H9 (cell line): ENCODE results near the gene ISYNA1. TPM values are rescaled to one million over a fixed set of nuclear protein-coding genes. Genes with fewer than 3 reads are reported as not detected.

Experiments
- DNase-seq: peaks from one replicate; pipeline ENCODE4 v3.0.0-alpha.2; 2017
- H2AFZ ChIP-seq: one replicate; pipeline ENCODE4 v1.6.1; 2013; ENCODE audit warnings: mild to moderate bottlenecking, low read length, control low read depth, moderate library complexity
- H2AK5ac ChIP-seq: 2 replicates; pipeline ENCODE4 v1.6.1; 2013; ENCODE audit warnings: low read length, control low read depth, mixed read lengths; ENCODE audit not compliant: insufficient read length
- H2BK120ac ChIP-seq: one replicate; pipeline ENCODE4 v1.6.1; 2013; ENCODE audit warnings: low read depth, mild to moderate bottlenecking, low read length, control low read depth, inconsistent platforms; ENCODE audit not compliant: poor library complexity, severe bottlenecking
- H2BK12ac ChIP-seq: 2 replicates; pipeline ENCODE4 v1.6.1; 2013; ENCODE audit warnings: low read length, control low read depth, mixed read lengths, low read depth; ENCODE audit not compliant: insufficient read length
- H2BK15ac ChIP-seq: 2 replicates; pipeline ENCODE4 v1.6.1; 2013; ENCODE audit warnings: low read depth, low read length, control low read depth
- H2BK20ac ChIP-seq: one replicate; pipeline ENCODE4 v1.6.1; 2013; ENCODE audit warnings: low read depth, mild to moderate bottlenecking, low read length, control low read depth, inconsistent platforms; ENCODE audit not compliant: poor library complexity, severe bottlenecking
- H2BK5ac ChIP-seq: 2 replicates; pipeline ENCODE4 v1.6.1; 2013; ENCODE audit warnings: low read length, control low read depth, mixed read lengths; ENCODE audit not compliant: insufficient read length
- H3K14ac ChIP-seq: 2 replicates; pipeline ENCODE4 v1.6.1; 2013; ENCODE audit warnings: low read length, control low read depth; ENCODE audit not compliant: insufficient read depth
- H3K18ac ChIP-seq: 2 replicates; pipeline ENCODE4 v1.6.1; 2013; ENCODE audit warnings: low read depth, mild to moderate bottlenecking, mixed read lengths, low read length, control low read depth; ENCODE audit not compliant: insufficient read length
- H3K23ac ChIP-seq: 2 replicates; pipeline ENCODE4 v1.6.1; 2013; ENCODE audit warnings: low read length, control low read depth, mixed read lengths, low read depth; ENCODE audit not compliant: insufficient read length
- H3K23me2 ChIP-seq: 2 replicates; pipeline ENCODE4 v1.6.1; 2013; ENCODE audit warnings: low read depth, mild to moderate bottlenecking, mixed read lengths, low read length, control low read depth; ENCODE audit not compliant: insufficient read length, poor library complexity, severe bottlenecking
- H3K27ac ChIP-seq: 2 replicates; pipeline ENCODE4 v1.5.1; 2013; ENCODE audit warnings: low read length, control low read depth, mixed read lengths, low read depth; ENCODE audit not compliant: insufficient read length
- H3K27me3 ChIP-seq: 2 replicates; pipeline ENCODE4 v1.6.1; 2013; ENCODE audit warnings: low read length, control low read depth, inconsistent platforms; ENCODE audit not compliant: insufficient read depth
- H3K4ac ChIP-seq: 2 replicates; pipeline ENCODE4 v1.6.1; 2013; ENCODE audit warnings: low read depth, mild to moderate bottlenecking, control low read depth, inconsistent platforms, low read length, moderate library complexity
- H3K4me1 ChIP-seq: 2 replicates; pipeline ENCODE4 v1.6.1; 2013; ENCODE audit warnings: low read length, control low read depth, inconsistent platforms; ENCODE audit not compliant: insufficient read depth
- H3K4me2 ChIP-seq: 2 replicates; pipeline ENCODE4 v1.6.1; 2013; ENCODE audit warnings: low read length, control low read depth, mixed read lengths; ENCODE audit not compliant: insufficient read length, insufficient read depth
- H3K56ac ChIP-seq: 2 replicates; pipeline ENCODE4 v1.6.1; 2013; ENCODE audit warnings: low read depth, mild to moderate bottlenecking, mixed read lengths, low read length, control low read depth; ENCODE audit not compliant: insufficient read length
- H3K79me1 ChIP-seq: 2 replicates; pipeline ENCODE4 v1.6.1; 2013; ENCODE audit warnings: low read depth, mild to moderate bottlenecking, moderate library complexity, low read length, control low read depth, inconsistent platforms; ENCODE audit not compliant: insufficient read depth, poor library complexity, severe bottlenecking
- H3K79me2 ChIP-seq: 2 replicates; pipeline ENCODE4 v1.6.1; 2013; ENCODE audit warnings: low read length, control low read depth, inconsistent platforms; ENCODE audit not compliant: insufficient read depth
- H3K9ac ChIP-seq: 2 replicates; pipeline ENCODE4 v1.6.1; 2013; ENCODE audit warnings: low read length, control low read depth, mixed read lengths; ENCODE audit not compliant: insufficient read length; ENCODE audit errors: extremely low read depth
- H3K9me3 ChIP-seq: one replicate; pipeline ENCODE4 v1.6.1; 2013; ENCODE audit warnings: low read depth, low read length, inconsistent platforms; ENCODE audit not compliant: control insufficient read depth
- H3T11ph ChIP-seq: one replicate; pipeline ENCODE4 v1.6.1; 2013; ENCODE audit warnings: mild to moderate bottlenecking, low read length, control low read depth, inconsistent platforms
- H4K20me1 ChIP-seq: one replicate; pipeline ENCODE4 v1.6.1; 2013; ENCODE audit not compliant: control insufficient read depth, insufficient read length, insufficient read depth
- H4K5ac ChIP-seq: 2 replicates; pipeline ENCODE4 v1.6.1; 2013; ENCODE audit warnings: low read depth, mild to moderate bottlenecking, mixed read lengths, low read length, control low read depth; ENCODE audit not compliant: insufficient read length
- H4K8ac ChIP-seq: replicated peaks from 2 replicates; pipeline ENCODE4 v1.6.1; 2013; ENCODE audit warnings: low read length, control low read depth, mixed read lengths, low read depth; ENCODE audit not compliant: insufficient read length
- H4K91ac ChIP-seq: 2 replicates; pipeline ENCODE4 v1.6.1; 2013; ENCODE audit warnings: low read depth, mild to moderate bottlenecking, moderate library complexity, mixed read lengths, low read length, control low read depth; ENCODE audit not compliant: insufficient read length
- H3K27ac Mint-ChIP-seq, 3 experiments: 2 replicates in 2 of 3; 3 replicates in 1 of 3; pipeline ENCODE4 v1.8.0; 2020 to 2021; ENCODE audit warnings: mixed read lengths in 3 of 3, mild to moderate bottlenecking in 1 of 3, moderate library complexity in 1 of 3
- H3K27me3 Mint-ChIP-seq: 2 replicates; pipeline ENCODE4 v1.8.0; 2021; ENCODE audit warnings: low read depth, mild to moderate bottlenecking, moderate library complexity, mixed read lengths
- H3K36me3 Mint-ChIP-seq, 3 experiments: 2 replicates in 2 of 3; 3 replicates in 1 of 3; pipeline ENCODE4 v1.8.0; 2020 to 2021; ENCODE audit warnings: low read depth in 3 of 3, mixed read lengths in 3 of 3; ENCODE audit not compliant: insufficient read depth in 1 of 3
- H3K4me1 Mint-ChIP-seq, 2 experiments: 2 replicates each; pipeline ENCODE4 v1.8.0; 2020; ENCODE audit warnings: mixed read lengths in 2 of 2
- H3K4me3 Mint-ChIP-seq, 2 experiments: 2 replicates in 1 of 2; 3 replicates in 1 of 2; pipeline ENCODE4 v1.8.0; 2020 to 2021; ENCODE audit warnings: mild to moderate bottlenecking in 2 of 2, mixed read lengths in 2 of 2, moderate library complexity in 1 of 2
- H3K9me3 Mint-ChIP-seq, 2 experiments: 2 replicates in 1 of 2; 3 replicates in 1 of 2; pipeline ENCODE4 v1.8.0; 2020; ENCODE audit warnings: mild to moderate bottlenecking in 2 of 2, mixed read lengths in 2 of 2, moderate library complexity in 1 of 2
- WGBS: extraction: QIAGEN DNeasy Blood & Tissue Kit; methylation state at CpG from one replicate; pipeline ENCODE4 v1.1.7; 2013; ENCODE audit warnings: missing lambda C conversion rate, low lambda C conversion rate, mixed read lengths; ENCODE audit not compliant: insufficient read length; ENCODE audit errors: extremely low coverage; 5-methylcytosine and 5-hydroxymethylcytosine counted together
- total RNA-seq: library from RNA; stranded (reverse); gene quantifications from 2 replicates; pipeline ENCODE4 v1.2.1, GENCODE V29; 2021
- TF ChIP-seq, protein P1 (sequence below): fragments of 200-600 bp; sonication (generic); conservative IDR thresholded peaks from 3 replicates; pipeline ENCODE4 v1.8.0; 2021; ENCODE audit warnings: antibody characterized with exemption, mild to moderate bottlenecking

The ISYNA1 gene
- total RNA-seq, 1 experiment from 2014 or later, result 241 TPM

DNA sequence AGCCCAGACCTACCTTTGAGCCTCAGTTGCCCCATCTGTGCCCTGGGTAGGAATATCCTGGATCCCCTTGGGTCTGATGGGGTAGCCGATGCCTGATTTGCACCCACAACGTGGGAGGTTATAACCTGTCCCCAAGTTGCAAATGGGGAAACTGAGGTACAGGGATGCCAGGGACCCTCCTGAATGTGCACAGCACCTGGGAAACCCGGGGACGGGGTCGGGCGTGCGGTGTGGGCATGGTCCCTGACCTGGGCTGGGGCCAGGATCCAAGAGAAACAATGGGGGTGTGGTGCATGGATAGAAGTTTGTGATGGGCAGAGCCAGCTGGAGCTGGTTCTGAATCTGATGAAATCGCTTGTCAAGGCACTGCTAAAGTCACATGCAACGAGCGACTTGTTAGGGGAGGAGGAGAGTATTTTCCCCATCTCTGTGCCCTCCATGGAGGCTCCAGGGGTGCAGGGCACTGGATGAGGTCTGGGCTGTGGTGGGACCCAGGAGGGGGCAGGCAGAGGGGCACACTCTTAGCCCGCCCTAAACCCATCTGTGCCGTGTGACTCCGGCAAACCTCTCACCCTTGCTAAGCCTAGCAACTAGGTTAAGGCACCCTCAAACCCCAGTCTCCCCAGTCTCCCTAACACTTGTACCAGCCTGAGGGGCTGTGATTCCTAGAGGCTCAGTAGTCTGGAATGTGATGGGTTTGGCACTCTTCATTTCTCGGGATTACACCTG, 51.2 kb downstream of the ISYNA1 start:
- Histone ChIP-seq H4K91ac (no peak overlapping the region), H3T11ph (no peak overlapping the region), H3K9ac (no peak overlapping the region), H3K23ac (no peak overlapping the region), H2BK12ac (no peak overlapping the region), H2AFZ (no peak overlapping the region), H3K4me2 (peak overlapping the region; percentile 5), H3K79me1 (no peaks in the 10 kb centered on the region), H3K18ac (no peak overlapping the region), H3K56ac (no peak overlapping the region), H3K4me1 (no peaks in the 10 kb centered on the region), H2BK120ac (no peak overlapping the region), H4K20me1 (no peaks in the 10 kb centered on the region), H2BK5ac (no peak overlapping the region), H3K4ac (no peak overlapping the region), H3K14ac (no peak overlapping the region), H3K27ac (no peak overlapping the region), H3K9me3 (no peaks in the 10 kb centered on the region), H3K23me2 (no peaks in the 10 kb centered on the region), H2BK15ac (no peak overlapping the region), H3K27me3 (no peaks in the 10 kb centered on the region), H2BK20ac (no peak overlapping the region), H4K5ac (no peak overlapping the region), H2AK5ac (no peak overlapping the region), H3K79me2 (no peaks in the 10 kb centered on the region), H4K8ac (no peak overlapping the region)
- peak overlapping the region in 1 of 2 experiments; percentile 65; a peak in 3 of 5 replicates for H3K4me3 Mint-ChIP-seq
- H3K27me3 Mint-ChIP-seq, result peaks cover 39% of the 10 kb centered on the region
- H3K9me3 Mint-ChIP-seq, result no peaks in the 10 kb centered on the region
- H3K4me1 Mint-ChIP-seq, result peaks cover 19 to 24% of the 10 kb centered on the region in 2 experiments
- no CpG with 5 or more reads among the region's 14 CpGs for WGBS
- no peak for DNase-seq
- no peak overlapping the region; a peak in 1 of 7 replicates for H3K27ac Mint-ChIP-seq
- peaks cover 0 to 5% (median 5%) of the 10 kb centered on the region in 3 experiments; a peak in 1 of 7 replicates for H3K36me3 Mint-ChIP-seq
- TF ChIP-seq, protein P1, sequence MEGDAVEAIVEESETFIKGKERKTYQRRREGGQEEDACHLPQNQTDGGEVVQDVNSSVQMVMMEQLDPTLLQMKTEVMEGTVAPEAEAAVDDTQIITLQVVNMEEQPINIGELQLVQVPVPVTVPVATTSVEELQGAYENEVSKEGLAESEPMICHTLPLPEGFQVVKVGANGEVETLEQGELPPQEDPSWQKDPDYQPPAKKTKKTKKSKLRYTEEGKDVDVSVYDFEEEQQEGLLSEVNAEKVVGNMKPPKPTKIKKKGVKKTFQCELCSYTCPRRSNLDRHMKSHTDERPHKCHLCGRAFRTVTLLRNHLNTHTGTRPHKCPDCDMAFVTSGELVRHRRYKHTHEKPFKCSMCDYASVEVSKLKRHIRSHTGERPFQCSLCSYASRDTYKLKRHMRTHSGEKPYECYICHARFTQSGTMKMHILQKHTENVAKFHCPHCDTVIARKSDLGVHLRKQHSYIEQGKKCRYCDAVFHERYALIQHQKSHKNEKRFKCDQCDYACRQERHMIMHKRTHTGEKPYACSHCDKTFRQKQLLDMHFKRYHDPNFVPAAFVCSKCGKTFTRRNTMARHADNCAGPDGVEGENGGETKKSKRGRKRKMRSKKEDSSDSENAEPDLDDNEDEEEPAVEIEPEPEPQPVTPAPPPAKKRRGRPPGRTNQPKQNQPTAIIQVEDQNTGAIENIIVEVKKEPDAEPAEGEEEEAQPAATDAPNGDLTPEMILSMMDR, result no peak
